GM19467 (cell line): ENCODE measurements around the gene UBR4.

ENCODE experiments used
- ATAC-seq: cut with Tn5 transposase; IDR thresholded peaks from one replicate; pipeline ENCODE4 v1.9.1; 2021; ENCODE audit warnings: mild to moderate bottlenecking, moderate library complexity; ENCODE audit not compliant: unreplicated experiment

The UBR4 gene

DNA sequence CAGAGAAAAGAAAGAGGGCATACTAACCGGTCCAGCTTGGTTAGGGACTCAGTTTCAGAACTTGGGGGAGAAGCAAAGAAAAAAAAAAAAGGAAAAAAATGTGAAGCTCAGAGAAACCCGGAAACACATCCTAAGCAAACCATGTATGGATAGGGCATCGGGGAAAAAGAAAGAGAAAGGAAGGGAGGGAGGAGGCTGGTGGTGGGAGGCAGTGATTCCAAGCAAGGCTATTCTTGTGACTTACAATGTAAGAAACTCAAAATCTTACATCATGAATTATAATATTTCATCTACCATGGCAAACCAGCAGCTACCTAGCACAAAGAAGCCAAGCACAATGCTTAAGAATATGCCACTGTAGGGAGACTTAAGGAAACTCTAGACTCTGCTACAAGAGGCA lies 60.3 kb downstream of the UBR4 start:
- no peak for ATAC-seq

- no peak for ATAC-seq
Observed at GRCh38 chr1:19140465-19140864, 69.6 kb downstream of the UBR4 start.

DNA sequence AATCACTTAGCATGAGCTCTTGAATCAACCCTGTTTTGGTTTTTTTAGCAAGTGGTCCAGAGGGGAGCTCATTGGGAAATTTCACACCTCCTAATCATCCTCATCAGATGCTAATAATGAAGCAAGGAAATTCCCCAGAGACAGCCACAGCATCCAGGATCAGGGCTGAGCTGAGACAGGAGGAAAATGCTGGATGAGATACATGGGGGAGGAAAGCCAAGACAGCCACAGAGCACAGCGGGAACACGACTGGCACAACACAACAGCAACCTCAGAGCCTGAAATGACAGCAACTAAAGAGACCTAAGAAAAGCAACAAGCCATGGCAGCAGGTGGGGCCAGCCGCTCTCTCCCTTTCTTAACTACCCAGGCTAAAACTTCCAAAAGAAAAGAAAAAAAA lies 70.4 kb downstream of the UBR4 start:
- no peak for ATAC-seq

DNA sequence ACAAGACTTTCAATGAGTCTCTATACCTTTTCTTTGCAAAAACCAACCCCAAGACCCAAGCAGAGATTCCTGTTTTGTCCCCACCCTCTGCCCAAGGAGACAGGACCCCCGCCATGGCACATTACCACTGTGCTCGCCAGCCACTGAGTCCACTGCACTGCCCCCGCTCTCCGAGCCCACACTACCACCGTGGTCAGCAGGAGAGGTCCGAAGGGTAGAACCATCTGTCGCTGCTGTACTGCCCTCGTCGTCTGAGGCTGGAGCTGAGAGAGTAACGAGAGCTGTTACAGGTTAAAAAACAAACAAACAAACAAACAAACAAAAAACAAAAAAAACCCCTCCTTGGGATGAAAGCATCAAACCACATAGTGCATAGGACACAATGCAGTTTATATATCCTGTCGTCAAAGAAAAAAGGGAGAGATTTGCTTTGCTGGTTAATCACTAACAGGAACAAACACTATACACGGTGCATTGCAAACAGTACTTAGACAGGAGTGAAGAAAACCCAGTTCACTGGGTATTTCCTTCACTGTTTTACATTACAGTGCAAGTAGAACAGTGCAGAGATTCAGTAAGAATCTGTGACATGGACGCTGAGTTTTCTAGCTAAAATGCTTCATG lies 71.0 kb downstream of the UBR4 start:
- ATAC-seq, result no peak

GRCh38 chr1:19138331-19138730 lies 71.7 kb downstream of the UBR4 start:
- ATAC-seq, result no peak

GRCh38 chr1:19137158-19137557 lies 72.9 kb downstream of the UBR4 start:
- ATAC-seq, result no peak

DNA sequence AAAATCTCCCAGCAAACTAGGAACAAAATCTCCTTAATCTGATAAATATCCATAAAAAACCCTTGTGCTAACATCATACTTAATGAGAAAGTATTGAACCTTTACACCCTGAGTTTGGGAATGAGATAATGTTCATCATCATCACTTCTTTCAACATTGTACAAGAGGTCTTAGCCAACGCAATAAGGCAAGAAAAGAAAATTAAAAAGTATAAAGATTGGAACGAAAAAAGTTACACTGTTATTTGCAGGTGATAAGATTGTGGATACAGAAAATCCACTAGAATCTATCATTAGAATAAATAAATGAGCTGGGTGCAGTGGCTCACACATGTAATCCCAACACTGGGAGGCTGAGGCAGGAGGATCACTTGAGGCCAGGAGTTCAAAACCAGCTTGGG lies 76.7 kb downstream of the UBR4 start:
- ATAC-seq, result no peak

DNA sequence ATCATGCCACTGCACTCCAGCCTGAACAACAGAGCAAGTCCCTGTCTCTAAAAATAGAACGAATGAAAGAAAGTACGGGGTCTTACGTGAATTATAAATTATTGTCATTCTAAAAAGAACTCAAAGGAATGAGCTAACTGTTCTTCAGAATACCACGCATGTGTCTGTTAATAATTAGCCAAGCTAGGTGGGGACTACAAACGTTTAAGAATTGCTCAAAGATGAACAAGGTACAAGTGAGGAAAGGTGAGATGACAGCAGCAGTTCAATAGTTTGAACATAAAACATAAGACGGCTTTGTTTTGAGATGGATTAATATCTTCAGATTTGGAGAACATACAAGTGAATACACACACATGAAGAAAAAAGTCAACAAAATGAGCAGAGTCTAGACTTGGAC lies 79.6 kb downstream of the UBR4 start:
- ATAC-seq, result no peak

DNA sequence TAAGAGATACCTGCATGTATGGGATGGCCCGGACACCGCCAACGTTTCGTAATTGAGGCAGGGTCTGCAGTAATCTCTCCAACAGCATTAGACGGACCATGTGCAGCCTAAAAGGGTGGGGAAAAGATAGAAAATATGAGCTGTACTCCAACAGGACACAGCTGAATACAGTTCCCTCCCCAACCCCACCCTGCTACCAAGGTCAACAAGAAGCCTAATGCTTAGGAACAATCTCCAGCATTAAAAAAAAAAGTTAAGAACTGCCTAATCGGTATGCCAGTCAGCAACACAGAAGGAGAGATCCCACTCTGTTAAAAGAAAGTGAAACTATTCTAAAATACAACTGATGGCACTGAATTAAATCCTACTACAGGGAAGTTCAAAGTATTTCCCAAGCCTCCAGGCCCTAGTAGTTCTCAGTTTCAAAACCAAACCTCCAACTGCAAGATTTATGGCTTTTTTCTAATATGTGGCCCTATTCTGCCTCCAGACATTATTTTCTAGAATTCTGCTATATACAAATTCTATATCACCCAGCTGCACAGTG lies 81.0 kb downstream of the UBR4 start:
- ATAC-seq, result no peak

GRCh38 chr1:19124273-19124672 lies 85.8 kb downstream of the UBR4 start:
- no peak for ATAC-seq

DNA sequence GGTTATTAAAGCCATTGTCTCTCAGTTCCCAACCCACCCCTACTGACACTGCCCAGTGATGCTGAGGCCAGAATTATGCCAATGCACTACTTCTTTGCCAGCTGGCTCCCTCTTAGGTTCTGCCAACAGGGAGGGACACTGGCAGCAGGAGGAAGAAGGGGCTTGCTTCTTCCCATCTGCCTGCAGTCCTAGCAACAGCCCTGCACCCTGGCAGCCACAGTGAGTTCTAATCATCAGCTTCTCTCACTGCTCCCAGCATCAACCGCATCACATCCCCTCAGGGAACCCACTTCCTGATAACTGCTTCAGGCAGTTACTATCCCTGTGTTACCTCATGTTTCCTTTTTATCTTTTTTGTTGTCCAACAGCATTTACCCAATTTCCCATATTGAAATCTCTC lies 86.2 kb downstream of the UBR4 start:
- no peak for ATAC-seq

- no peak for ATAC-seq
Observed at GRCh38 chr1:19122668-19123067, 87.4 kb downstream of the UBR4 start.

- no peak for ATAC-seq
Observed at GRCh38 chr1:19121192-19121591, 88.9 kb downstream of the UBR4 start.

- ATAC-seq, result no peak
Observed at GRCh38 chr1:19120070-19120469, 90.0 kb downstream of the UBR4 start.

GRCh38 chr1:19115082-19115808 lies 94.8 kb downstream of the UBR4 start:
- ATAC-seq, result no peak

DNA sequence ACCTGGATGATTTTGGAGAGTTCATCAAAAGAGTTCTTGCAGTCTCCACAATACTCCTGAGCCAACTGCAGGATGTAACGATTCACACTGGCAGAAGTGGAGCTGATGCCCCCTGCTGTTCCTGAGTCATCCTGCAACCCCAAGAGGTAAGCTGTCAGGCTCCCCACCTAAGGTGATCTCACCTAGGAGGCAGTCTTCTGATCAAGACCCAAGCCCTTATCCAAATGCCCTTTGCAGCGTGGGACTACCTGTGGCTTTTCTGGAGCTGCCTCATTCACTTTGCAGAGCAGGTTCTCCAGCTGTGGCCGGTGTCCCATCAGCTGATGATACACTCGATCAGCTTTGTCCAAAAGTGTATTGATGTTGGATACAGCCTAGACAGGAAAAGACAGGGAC lies 96.4 kb downstream of the UBR4 start:
- no peak for ATAC-seq

DNA sequence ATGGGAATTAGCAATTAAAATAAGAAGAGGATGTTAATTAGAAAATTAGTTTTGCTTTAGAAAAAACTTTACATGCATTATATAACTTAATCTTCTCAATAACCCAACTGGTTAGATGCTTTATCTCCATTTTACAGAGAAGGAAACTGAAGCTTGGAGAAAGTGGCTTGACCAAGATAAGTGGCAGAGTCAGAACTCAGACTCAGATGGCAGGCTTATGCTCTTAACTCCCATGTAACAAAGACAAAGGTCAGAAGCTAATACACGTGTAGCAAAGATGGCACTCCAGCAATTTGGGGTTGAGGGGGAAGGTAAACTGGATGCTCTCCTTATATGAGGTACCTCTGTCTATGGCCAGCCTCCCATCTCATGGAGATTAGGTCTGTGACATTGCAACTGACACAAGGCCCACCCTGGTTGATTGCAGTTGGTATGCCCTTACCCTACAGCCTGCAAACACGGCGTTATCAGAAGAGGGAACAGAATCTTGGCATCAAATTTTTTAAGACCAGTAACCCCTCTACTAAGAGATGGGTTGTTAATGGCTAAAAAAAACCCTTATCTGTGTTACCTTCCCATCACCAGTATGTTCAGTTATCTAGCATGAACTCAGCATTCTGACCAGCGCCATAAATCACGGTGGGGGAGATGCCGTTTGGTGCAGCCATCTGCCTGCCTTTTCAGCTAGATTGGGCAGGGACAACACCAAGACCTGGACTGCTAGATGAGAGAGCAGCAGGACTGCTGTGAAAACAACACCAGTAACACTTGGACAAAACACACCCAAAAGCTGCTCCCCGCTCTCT lies 97.0 kb downstream of the UBR4 start:
- ATAC-seq, result no peak

GRCh38 chr1:19110257-19110927 lies 99.7 kb downstream of the UBR4 start:
- ATAC-seq, result no peak

DNA sequence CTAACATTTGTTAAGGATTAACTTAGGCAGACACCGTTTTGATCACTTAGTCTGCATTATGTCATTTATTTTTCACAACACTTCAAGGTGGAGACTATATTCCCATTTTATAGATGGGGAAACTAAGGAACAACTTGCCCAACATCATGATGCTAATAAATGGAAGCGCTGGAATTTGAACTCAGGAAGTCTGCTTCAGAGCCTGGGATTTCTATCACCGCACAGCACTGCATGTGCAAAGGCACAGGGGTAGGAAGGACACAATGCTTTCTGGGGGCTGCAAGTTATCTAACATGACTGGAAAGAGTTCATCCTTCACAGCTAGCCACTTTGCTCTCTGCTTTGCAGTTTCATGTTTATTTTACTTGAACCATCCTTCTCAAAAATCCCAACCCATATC lies 100.5 kb downstream of the UBR4 start:
- ATAC-seq, result no peak

DNA sequence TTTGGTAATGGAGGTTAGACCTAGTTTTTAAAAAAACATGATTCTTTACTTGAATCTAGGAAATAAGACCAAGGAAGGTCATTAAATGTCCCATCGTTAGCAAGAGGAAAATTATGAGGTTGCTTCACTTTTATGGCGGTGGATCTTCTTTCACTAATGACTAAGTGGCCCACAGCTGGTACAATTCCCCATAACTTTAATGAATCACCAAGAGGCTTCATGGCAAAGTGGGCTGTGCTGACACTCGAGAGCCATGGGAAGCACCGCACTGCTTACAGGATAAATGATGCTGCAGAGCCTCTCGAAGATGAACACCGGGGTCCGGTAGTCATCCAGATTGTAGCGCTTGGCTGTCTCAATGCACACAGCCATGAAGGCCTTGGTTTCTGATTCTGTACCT lies 108.8 kb downstream of the UBR4 start:
- no peak for ATAC-seq

- ATAC-seq, result no peak
Observed at GRCh38 chr1:19100028-19100427, 110.0 kb downstream of the UBR4 start.
